Central memory CD8-positive, alpha-beta T cell (primary cell): Measurements from ENCODE around the gene B3GNT5.

Experiments used
- ATAC-seq: fragments of 150-1000 bp; cut with Tn5 transposase; replicated peaks from 2 replicates; pipeline ENCODE4 v1.10.0; 2022; ENCODE audit warnings: mild to moderate bottlenecking, moderate FRiP score, moderate number of reproducible peaks; ENCODE audit not compliant: poor library complexity, severe bottlenecking; ENCODE audit errors: extremely low read depth
- DNase-seq, 2 donors: peaks; one replicate each; pipeline ENCODE4 v3.0.0; 2021; ENCODE audit warnings: low spot score in 2 of 2
- H3K27ac Mint-ChIP-seq: one replicate; pipeline ENCODE4 v1.8.0; 2022; ENCODE audit warnings: low read depth, mild to moderate bottlenecking, moderate library complexity, mixed read lengths
- H3K27me3 Mint-ChIP-seq: one replicate; pipeline ENCODE4 v1.8.0; 2022; ENCODE audit warnings: mixed read lengths
- H3K36me3 Mint-ChIP-seq: one replicate; pipeline ENCODE4 v1.8.0; 2022; ENCODE audit warnings: mild to moderate bottlenecking, moderate library complexity, mixed read lengths; ENCODE audit not compliant: insufficient read depth
- H3K4me1 Mint-ChIP-seq: one replicate; pipeline ENCODE4 v1.8.0; 2022; ENCODE audit warnings: mixed read lengths
- H3K4me3 Mint-ChIP-seq: one replicate; pipeline ENCODE4 v1.8.0; 2022; ENCODE audit warnings: mild to moderate bottlenecking, moderate library complexity, mixed read lengths
- H3K9me3 Mint-ChIP-seq: one replicate; pipeline ENCODE4 v1.8.0; 2022; ENCODE audit warnings: mixed read lengths

B3GNT5 gene

GRCh38 chr3:183242431-183242830, 10.6 kb upstream of the B3GNT5 start:
- DNase-seq (no peak), ATAC-seq (no peak)
- Mint-ChIP-seq H3K27ac (no peak overlapping the region), H3K36me3 (no peaks in the 10 kb centered on the region), H3K9me3 (peaks cover 7% of the 10 kb centered on the region), H3K4me1 (no peaks in the 10 kb centered on the region), H3K27me3 (no peaks in the 10 kb centered on the region), H3K4me3 (no peak overlapping the region)

- DNase-seq, result no peak
- Mint-ChIP-seq H3K36me3 (no peaks in the 10 kb centered on the region), H3K27me3 (no peaks in the 10 kb centered on the region), H3K27ac (no peak overlapping the region), H3K9me3 (peaks cover 7% of the 10 kb centered on the region), H3K4me1 (no peaks in the 10 kb centered on the region), H3K4me3 (no peak overlapping the region)
- no peak for ATAC-seq
These were observed 8.8 kb upstream of the B3GNT5 start for GRCh38 chr3:183244219-183244618.

GRCh38 chr3:183244981-183245476, 8.0 kb upstream of the B3GNT5 start:
- ATAC-seq, result no peak
- H3K36me3 Mint-ChIP-seq, result no peaks in the 10 kb centered on the region
- no peak overlapping the region for H3K27ac Mint-ChIP-seq
- peaks cover 7% of the 10 kb centered on the region for H3K9me3 Mint-ChIP-seq
- no peak overlapping the region for H3K4me3 Mint-ChIP-seq
- H3K27me3 Mint-ChIP-seq, result no peaks in the 10 kb centered on the region
- DNase-seq, result no peak
- no peaks in the 10 kb centered on the region for H3K4me1 Mint-ChIP-seq

GRCh38 chr3:183247011-183247589, 6.0 kb upstream of the B3GNT5 start:
- H3K36me3 Mint-ChIP-seq, result no peaks in the 10 kb centered on the region
- H3K9me3 Mint-ChIP-seq, result no peaks in the 10 kb centered on the region
- no peaks in the 10 kb centered on the region for H3K27me3 Mint-ChIP-seq
- H3K4me3 Mint-ChIP-seq, result no peak overlapping the region
- no peak overlapping the region for H3K27ac Mint-ChIP-seq
- ATAC-seq (no peak), DNase-seq (no peak)
- H3K4me1 Mint-ChIP-seq, result no peaks in the 10 kb centered on the region

- no peak overlapping the region for H3K27ac Mint-ChIP-seq
- no peaks in the 10 kb centered on the region for H3K36me3 Mint-ChIP-seq
- H3K4me3 Mint-ChIP-seq, result no peak overlapping the region
- H3K27me3 Mint-ChIP-seq, result no peaks in the 10 kb centered on the region
- H3K9me3 Mint-ChIP-seq, result no peaks in the 10 kb centered on the region
- H3K4me1 Mint-ChIP-seq, result peaks cover 4% of the 10 kb centered on the region
- ATAC-seq, result no peak
- no peak for DNase-seq
These were observed 3.9 kb upstream of the B3GNT5 start for GRCh38 chr3:183249006-183249718.

GRCh38 chr3:183252118-183252782, 803 bp upstream of the B3GNT5 start:
- H3K36me3 Mint-ChIP-seq, result peaks cover 2% of the 10 kb centered on the region
- no peak for ATAC-seq
- peak overlapping the region; percentile 76 for H3K4me3 Mint-ChIP-seq
- DNase-seq, result no peak
- peaks cover 23% of the 10 kb centered on the region for H3K27me3 Mint-ChIP-seq
- H3K27ac Mint-ChIP-seq, result no peak overlapping the region
- H3K4me1 Mint-ChIP-seq, result peaks cover 4% of the 10 kb centered on the region
- no peaks in the 10 kb centered on the region for H3K9me3 Mint-ChIP-seq

- H3K27me3 Mint-ChIP-seq, result peaks cover 37% of the 10 kb centered on the region
- peaks cover 4% of the 10 kb centered on the region for H3K4me1 Mint-ChIP-seq
- no peak for DNase-seq
- peak overlapping the region; percentile 76 for H3K4me3 Mint-ChIP-seq
- H3K27ac Mint-ChIP-seq, result no peak overlapping the region
- peaks cover 5% of the 10 kb centered on the region for H3K36me3 Mint-ChIP-seq
- peak; percentile 51 for ATAC-seq
- H3K9me3 Mint-ChIP-seq, result no peaks in the 10 kb centered on the region
These were observed 754 bp downstream of the B3GNT5 start for GRCh38 chr3:183253528-183254486.

- peaks cover 4% of the 10 kb centered on the region for H3K4me1 Mint-ChIP-seq
- DNase-seq, result no peak
- no peaks in the 10 kb centered on the region for H3K9me3 Mint-ChIP-seq
- H3K36me3 Mint-ChIP-seq, result peaks cover 5% of the 10 kb centered on the region
- no peak overlapping the region for H3K27ac Mint-ChIP-seq
- no peak for ATAC-seq
- peak overlapping the region; percentile 62 for H3K4me3 Mint-ChIP-seq
- peaks cover 37% of the 10 kb centered on the region for H3K27me3 Mint-ChIP-seq
These were observed 1.7 kb downstream of the B3GNT5 start for GRCh38 chr3:183254487-183255347.

GRCh38 chr3:183255348-183255730, 2.3 kb downstream of the B3GNT5 start:
- H3K4me1 Mint-ChIP-seq, result peaks cover 4% of the 10 kb centered on the region
- no peak for DNase-seq
- peaks cover 5% of the 10 kb centered on the region for H3K36me3 Mint-ChIP-seq
- peak overlapping the region; percentile 62 for H3K4me3 Mint-ChIP-seq
- H3K9me3 Mint-ChIP-seq, result no peaks in the 10 kb centered on the region
- peaks cover 37% of the 10 kb centered on the region for H3K27me3 Mint-ChIP-seq
- no peak for ATAC-seq
- H3K27ac Mint-ChIP-seq, result no peak overlapping the region

GRCh38 chr3:183259087-183259486, 6.0 kb downstream of the B3GNT5 start:
- peaks cover 5% of the 10 kb centered on the region for H3K36me3 Mint-ChIP-seq
- ATAC-seq (no peak), DNase-seq (no peak)
- H3K27ac Mint-ChIP-seq, result no peak overlapping the region
- H3K9me3 Mint-ChIP-seq, result no peaks in the 10 kb centered on the region
- H3K4me3 Mint-ChIP-seq, result no peak overlapping the region
- H3K27me3 Mint-ChIP-seq, result peaks cover 37% of the 10 kb centered on the region
- no peaks in the 10 kb centered on the region for H3K4me1 Mint-ChIP-seq

- no peak overlapping the region for H3K4me3 Mint-ChIP-seq
- DNase-seq (no peak), ATAC-seq (no peak)
- no peaks in the 10 kb centered on the region for H3K9me3 Mint-ChIP-seq
- H3K27me3 Mint-ChIP-seq, result peaks cover 36% of the 10 kb centered on the region
- no peaks in the 10 kb centered on the region for H3K4me1 Mint-ChIP-seq
- no peak overlapping the region for H3K27ac Mint-ChIP-seq
- peaks cover 5% of the 10 kb centered on the region for H3K36me3 Mint-ChIP-seq
These were observed 6.6 kb downstream of the B3GNT5 start for GRCh38 chr3:183259621-183260020.
